Breast epithelium (tissue), 3 donors: ENCODE measurements around the gene GNAQ.

Source experiments
- CTCF ChIP-seq, 3 donors: fragments of 450-650 bp; IDR thresholded peaks; one replicate each; pipeline ENCODE4 v1.5.1; 2016 to 2017; ENCODE audit warnings: antibody characterized with exemption in 3 of 3, mild to moderate bottlenecking in 3 of 3, moderate library complexity in 3 of 3
- POLR2A ChIP-seq: fragments of 450-650 bp; IDR thresholded peaks from one replicate; pipeline ENCODE4 v1.6.1; 2016; ENCODE audit warnings: antibody characterized with exemption, mild to moderate bottlenecking, moderate library complexity
- POLR2AphosphoS5 ChIP-seq, 3 donors: sonication (generic); formaldehyde crosslinking; IDR thresholded peaks; one replicate each; pipeline ENCODE4 v1.6.1; 2017; ENCODE audit warnings: antibody characterized with exemption in 3 of 3

GRCh38 chr9:77896269-77896937 is 135.2 kb downstream of the GNAQ start:
- TF ChIP-seq CTCF (IDR thresholded peaks at IDR 0.05) (no peak), POLR2A (no peak), POLR2AphosphoS5 (IDR thresholded peaks at IDR 0.05) (no peak)
